ENCODE results near the gene TMEM86A. TPM values are rescaled to one million over a fixed set of nuclear protein-coding genes. Genes with fewer than 3 reads are reported as not detected.

Gene TMEM86A
- total and polyA plus RNA-seq, 12 donors = 1.8 to 22.7 (median 8.3) TPM

GRCh38 chr11:18750944-18751343 lies 52.4 kb downstream of the TMEM86A start:
- no peaks in the 10 kb centered on the region for H3K27me3 ChIP-seq
- H3K36me3 ChIP-seq (replicated peaks in 1 of 2) = no peaks in the 10 kb centered on the region
- H3K4me3 ChIP-seq = no peak overlapping the region
- 79 to 91% (median 84%) methylated on average over 3 of the region's 3 CpGs for WGBS, 4 donors
- TF ChIP-seq POLR2A (IDR thresholded peaks at IDR 0.05) (no peak), CTCF (IDR thresholded peaks at IDR 0.05) (no peak)
- no peaks in the 10 kb centered on the region for H3K9me3 ChIP-seq (replicated peaks in 1 of 3)
- peaks cover 8 to 9% of the 10 kb centered on the region in 2 donors for H3K4me1 ChIP-seq (replicated peaks in 1 of 2)
- no peak overlapping the region for H3K27ac ChIP-seq
- DNase-seq = no peak
- intact Hi-C loops (cut with DNase I) = no loop called here

DNA sequence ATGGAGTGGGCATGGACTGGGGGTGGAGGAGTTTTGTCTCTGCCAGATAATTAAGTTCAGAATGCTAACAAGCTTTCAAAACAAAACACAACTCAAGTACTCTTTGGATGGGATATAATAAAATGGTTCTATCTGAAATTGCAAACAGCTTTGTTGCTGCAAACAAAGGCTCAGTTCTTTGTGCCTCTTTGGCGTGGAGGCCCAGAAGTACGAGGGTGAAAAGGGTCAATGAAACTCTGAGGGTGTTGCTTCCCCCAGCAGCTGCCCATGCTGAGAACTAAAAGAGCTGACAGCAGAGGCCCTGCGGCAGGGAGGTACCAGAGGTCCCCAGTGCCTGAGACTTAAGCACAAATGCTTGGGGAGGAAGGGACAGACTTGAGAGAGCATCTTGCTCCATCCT lies 53.9 kb downstream of the TMEM86A start:
- Histone ChIP-seq H3K9me3 (replicated peaks in 1 of 3) (no peaks in the 10 kb centered on the region), H3K4me3 (no peak overlapping the region), H3K36me3 (replicated peaks in 1 of 2) (no peaks in the 10 kb centered on the region), H3K27ac (no peak overlapping the region), H3K4me1 (replicated peaks in 1 of 2) (peaks cover 8 to 9% of the 10 kb centered on the region in 2 donors), H3K27me3 (no peaks in the 10 kb centered on the region)
- no peak for DNase-seq
- intact Hi-C loops (cut with DNase I) = no loop called here
- TF ChIP-seq POLR2A (IDR thresholded peaks at IDR 0.05) = no peak
- no peak for TF ChIP-seq CTCF (IDR thresholded peaks at IDR 0.05)
- WGBS, 4 donors = 49 to 58% (median 55%) methylated on average over 3 of the region's 3 CpGs

GRCh38 chr11:18754308-18754707 lies 55.7 kb downstream of the TMEM86A start:
- intact Hi-C loops (cut with DNase I) = no loop called here
- Histone ChIP-seq H3K4me3 (no peak overlapping the region), H3K9me3 (replicated peaks in 1 of 3) (no peaks in the 10 kb centered on the region), H3K27me3 (no peaks in the 10 kb centered on the region), H3K4me1 (replicated peaks in 1 of 2) (peaks cover 7% of the 10 kb centered on the region in 2 donors), H3K36me3 (replicated peaks in 1 of 2) (no peaks in the 10 kb centered on the region), H3K27ac (no peak overlapping the region)
- whole genome bisulfite sequencing, 4 donors = 35 to 55% (median 42%) methylated on average over 4 to 5 of the region's 5 CpGs
- TF ChIP-seq CTCF (IDR thresholded peaks at IDR 0.05) = no peak
- TF ChIP-seq POLR2A (IDR thresholded peaks at IDR 0.05) = no peak
- no peak for DNase-seq

Other genes with a start within 250 kb of the TMEM86A start
- gene LDHAL6A, start 242.9 kb upstream of the TMEM86A start, total RNA-seq = 1 to 10 TPM in 1 of 9 donors, not detected in 8; 1.4 TPM
- gene LDHAL6A, start 242.9 kb upstream of the TMEM86A start, polyA plus RNA-seq = under 1 TPM in 2 of 3 donors, not detected in 1; 0.08 to 0.13 TPM
- gene TSG101, start 171.8 kb upstream of the TMEM86A start, total RNA-seq = 100 to 1,000 TPM in 4 of 9 donors, 10 to 100 TPM in 5; 56.4 to 263 (median 74.3) TPM
- 100 to 1,000 TPM in 1 of 3 donors, 10 to 100 TPM in 2; 33.1 to 208 (median 37.2) TPM for gene TSG101, start 171.8 kb upstream of the TMEM86A start, polyA plus RNA-seq
- 10 to 100 TPM in 8 of 9 donors, 1 to 10 TPM in 1; 9.6 to 32.8 (median 25.9) TPM for gene UEVLD, start 110.0 kb upstream of the TMEM86A start, total RNA-seq
- gene UEVLD, start 110.0 kb upstream of the TMEM86A start, polyA plus RNA-seq = 10 to 100 TPM in 1 of 3 donors, 1 to 10 TPM in 2; 4.1 to 29.4 (median 6.0) TPM
- 10 to 100 TPM in 2 of 9 donors, 1 to 10 TPM in 4, under 1 TPM in 1, not detected in 2; 0.55 to 17.3 (median 3.7) TPM for gene MISFA, start 99.0 kb upstream of the TMEM86A start, total RNA-seq
- gene MISFA, start 99.0 kb upstream of the TMEM86A start, polyA plus RNA-seq = 1 to 10 TPM; 1.8 to 8.7 (median 3.7) TPM
- gene SPTY2D1, start 64.4 kb upstream of the TMEM86A start, total RNA-seq = 10 to 100 TPM; 11.1 to 36.8 (median 18.7) TPM
- 10 to 100 TPM in 1 of 3 donors, 1 to 10 TPM in 2; 2.5 to 44.5 (median 3.1) TPM for gene SPTY2D1, start 64.4 kb upstream of the TMEM86A start, polyA plus RNA-seq
- gene IGSF22, start 27.4 kb downstream of the TMEM86A start, total RNA-seq = 1 to 10 TPM in 4 of 9 donors, under 1 TPM in 2, not detected in 3; 0.10 to 2.0 (median 1.2) TPM
- under 1 TPM; 0.27 to 0.97 (median 0.44) TPM for gene IGSF22, start 27.4 kb downstream of the TMEM86A start, polyA plus RNA-seq
- under 1 TPM in 7 of 9 donors, not detected in 2; 0.06 to 0.44 (median 0.28) TPM for gene PTPN5, start 93.0 kb downstream of the TMEM86A start, total RNA-seq
- gene PTPN5, start 93.0 kb downstream of the TMEM86A start, polyA plus RNA-seq = 1 to 10 TPM in 1 of 3 donors, under 1 TPM in 2; 0.15 to 1.3 (median 0.67) TPM
- not detected for gene MRGPRX1, start 240.6 kb downstream of the TMEM86A start, total RNA-seq
- gene MRGPRX1, start 240.6 kb downstream of the TMEM86A start, polyA plus RNA-seq = not detected